Ovary (tissue), 9 donors: ENCODE results near the gene ELK3. TPM values are rescaled to one million over a fixed set of nuclear protein-coding genes. Genes with fewer than 3 reads are reported as not detected.

Experiments
- DNase-seq, 5 donors: peaks; one replicate each; pipeline ENCODE4 v3.0.0-alpha.2; 2019 to 2020
- H3K27ac ChIP-seq, 2 donors: fragments of 200-600 bp; one replicate each; pipeline versions ENCODE4 v1.5.1 to v1.8.0; 2019 to 2022
- H3K27me3 ChIP-seq: fragments of 200-600 bp; one replicate; pipeline ENCODE4 v1.8.0; 2022
- H3K36me3 ChIP-seq: fragments of 200-600 bp; sonication (generic); one replicate; pipeline ENCODE4 v1.5.1; 2019
- H3K4me1 ChIP-seq: one replicate; pipeline ENCODE4 v1.8.1; 2013; ENCODE audit warnings: mild to moderate bottlenecking, moderate library complexity; ENCODE audit not compliant: insufficient read depth
- H3K4me3 ChIP-seq: fragments of 200-600 bp; sonication (generic); one replicate; pipeline ENCODE4 v1.5.1; 2017
- H3K9me3 ChIP-seq, 2 donors: fragments of 200-600 bp in 1 of 2; sonication (generic) in 1 of 2; one replicate each; pipeline versions ENCODE4 v1.5.1 to v1.8.1; 2013 to 2019; ENCODE audit warnings: mild to moderate bottlenecking in 1 of 2, moderate library complexity in 1 of 2
- EP300 ChIP-seq: sonication (generic); formaldehyde crosslinking; IDR thresholded peaks from one replicate; pipeline ENCODE4 v1.6.1; 2017; ENCODE audit warnings: antibody characterized with exemption
- POLR2A ChIP-seq: fragments of 450-650 bp; IDR thresholded peaks from one replicate; pipeline ENCODE4 v1.6.1; 2017; ENCODE audit warnings: antibody characterized with exemption, mild to moderate bottlenecking, moderate library complexity
- WGBS, 3 donors: extraction: QIAGEN DNeasy Blood & Tissue Kit in 1 of 3; methylation state at CpG; one replicate each; pipeline versions ENCODE4 v1.1.5 to v1.1.7; 2013 to 2017; 5-methylcytosine and 5-hydroxymethylcytosine counted together
- intact Hi-C, 4 donors: fragments of 100-400 bp; cut with DNase I; formaldehyde crosslinking; loops; one replicate each; pipeline versions ENCODE4 v1.11.0 to v1.15.1; 2022 to 2023
- polyA plus RNA-seq, 2 donors: library from polyadenylated mRNA; stranded (reverse); fragments of 200-250 nt in 1 of 2; fragments of 350-450 nt in 1 of 2; fragmentation: Illumina TruSeq in 1 of 2; extraction: RNeasy Lipid Tissue Mini Kit (QIAGEN cat#74804) in 1 of 2; gene quantifications; one replicate each; pipeline ENCODE4 v1.2.3, GENCODE V29; 2013 to 2014
- total RNA-seq, 7 donors: library from RNA; depleted of rRNA in 2 of 7; stranded (reverse); fragments of >200 nt in 2 of 7; fragmentation: NEBNext Ultra II Directional in 3 of 7; extraction: Animal tissue kit (Norgen Biotek cat#: 25700) in 3 of 7; gene quantifications; one replicate each; pipeline versions ENCODE4 v1.1.0 to v1.2.4, GENCODE V29; 2016 to 2023
- TF ChIP-seq, protein P1 (sequence below), 3 donors: fragments of 450-650 bp in 2 of 3; fragments of 200-600 bp in 1 of 3; IDR thresholded peaks; one replicate each; pipeline versions ENCODE4 v1.5.1 to v1.8.0; 2016 to 2022; ENCODE audit warnings: antibody characterized with exemption in 3 of 3, mild to moderate bottlenecking in 1 of 3
- donor health status: DM: no; HTN: no; CAD: no; lungs with moderate emphysema.
- donor health status: DM: no; HTN: no; CAD: no.
- donor health status: Bipolar disorder and iron deficiency.
- donor health status: DM: yes; HTN: yes; CAD: no.
- donor health status: DM: no; HTN: no; CAD: no.
- donor health status: DM: yes; HTN: yes; CAD: no.

Gene ELK3
- total and polyA plus RNA-seq, 9 donors = 11.5 to 25.9 (median 15.6) TPM

GRCh38 chr12:96204381-96204780 lies 10.2 kb downstream of the ELK3 start:
- 77 to 84% (median 80%) methylated on average over 5 of the region's 5 CpGs for WGBS, 3 donors
- H3K9me3 ChIP-seq = no peaks in the 10 kb centered on the region
- TF ChIP-seq, protein P1, sequence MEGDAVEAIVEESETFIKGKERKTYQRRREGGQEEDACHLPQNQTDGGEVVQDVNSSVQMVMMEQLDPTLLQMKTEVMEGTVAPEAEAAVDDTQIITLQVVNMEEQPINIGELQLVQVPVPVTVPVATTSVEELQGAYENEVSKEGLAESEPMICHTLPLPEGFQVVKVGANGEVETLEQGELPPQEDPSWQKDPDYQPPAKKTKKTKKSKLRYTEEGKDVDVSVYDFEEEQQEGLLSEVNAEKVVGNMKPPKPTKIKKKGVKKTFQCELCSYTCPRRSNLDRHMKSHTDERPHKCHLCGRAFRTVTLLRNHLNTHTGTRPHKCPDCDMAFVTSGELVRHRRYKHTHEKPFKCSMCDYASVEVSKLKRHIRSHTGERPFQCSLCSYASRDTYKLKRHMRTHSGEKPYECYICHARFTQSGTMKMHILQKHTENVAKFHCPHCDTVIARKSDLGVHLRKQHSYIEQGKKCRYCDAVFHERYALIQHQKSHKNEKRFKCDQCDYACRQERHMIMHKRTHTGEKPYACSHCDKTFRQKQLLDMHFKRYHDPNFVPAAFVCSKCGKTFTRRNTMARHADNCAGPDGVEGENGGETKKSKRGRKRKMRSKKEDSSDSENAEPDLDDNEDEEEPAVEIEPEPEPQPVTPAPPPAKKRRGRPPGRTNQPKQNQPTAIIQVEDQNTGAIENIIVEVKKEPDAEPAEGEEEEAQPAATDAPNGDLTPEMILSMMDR (IDR thresholded peaks at IDR 0.05) = no peak
- TF ChIP-seq POLR2A (no peak), EP300 (no peak)
- intact Hi-C loops = loop anchor here in 1 of 4 donors (10.0 kb wide), 1 partner anchor 310 kb away; no protein-coding TSS in a partner anchor
- H3K4me1 ChIP-seq = no peaks in the 10 kb centered on the region
- H3K36me3 ChIP-seq = no peaks in the 10 kb centered on the region
- H3K27ac ChIP-seq = no peak overlapping the region
- no peak for DNase-seq
- H3K27me3 ChIP-seq = no peaks in the 10 kb centered on the region
- H3K4me3 ChIP-seq = no peak overlapping the region

DNA sequence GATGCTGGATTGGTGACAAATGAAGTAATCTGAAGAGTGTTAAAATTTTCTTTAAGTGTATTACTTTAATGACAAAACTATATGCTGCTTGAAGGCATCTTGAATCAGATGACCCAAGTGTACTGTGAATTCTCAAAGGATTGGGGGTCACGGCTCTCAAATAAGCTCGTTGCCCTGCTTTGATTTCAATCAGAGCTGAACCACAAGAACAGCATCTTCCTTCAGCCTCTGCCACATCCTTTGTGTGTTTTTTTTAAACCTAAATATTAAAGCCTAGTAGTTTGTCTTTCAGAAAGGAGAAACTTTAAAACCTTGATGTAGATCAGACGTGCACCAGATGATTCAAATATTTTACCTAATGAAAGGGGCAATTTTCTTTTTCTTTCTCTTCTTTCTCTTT lies 11.7 kb downstream of the ELK3 start:
- intact Hi-C loops = loop anchor here in 1 of 4 donors (10.0 kb wide), 1 partner anchor 309 kb away; no protein-coding TSS in a partner anchor
- H3K36me3 ChIP-seq = no peaks in the 10 kb centered on the region
- H3K9me3 ChIP-seq = no peaks in the 10 kb centered on the region
- no peak for TF ChIP-seq EP300
- TF ChIP-seq, protein P1 (IDR thresholded peaks at IDR 0.05) = no peak
- TF ChIP-seq POLR2A = no peak
- no peak overlapping the region for H3K27ac ChIP-seq
- H3K27me3 ChIP-seq = no peaks in the 10 kb centered on the region
- H3K4me3 ChIP-seq = no peak overlapping the region
- 81 to 83% (median 82%) methylated on average over 3 of the region's 3 CpGs for WGBS, 3 donors
- H3K4me1 ChIP-seq = no peaks in the 10 kb centered on the region
- DNase-seq = no peak

GRCh38 chr12:96206936-96207662 lies 12.9 kb downstream of the ELK3 start:
- Histone ChIP-seq H3K9me3 (no peaks in the 10 kb centered on the region), H3K4me3 (no peak overlapping the region), H3K36me3 (no peaks in the 10 kb centered on the region), H3K27me3 (no peaks in the 10 kb centered on the region), H3K27ac (no peak overlapping the region), H3K4me1 (peaks cover 1% of the 10 kb centered on the region)
- 85 to 86% (median 86%) methylated on average over 4 of the region's 4 CpGs for WGBS, 3 donors
- no peak for DNase-seq
- TF ChIP-seq EP300 (no peak), POLR2A (no peak)
- TF ChIP-seq, protein P1 (IDR thresholded peaks at IDR 0.05) = no peak
- intact Hi-C loops = loop anchor here in 1 of 4 donors (10.0 kb wide), 1 partner anchor 308 kb away; no protein-coding TSS in a partner anchor

- no peak for DNase-seq
- Histone ChIP-seq H3K27ac (no peak overlapping the region), H3K27me3 (no peaks in the 10 kb centered on the region), H3K4me3 (no peak overlapping the region), H3K9me3 (no peaks in the 10 kb centered on the region), H3K36me3 (no peaks in the 10 kb centered on the region), H3K4me1 (peaks cover 1% of the 10 kb centered on the region)
- WGBS, 3 donors = 55 to 68% (median 60%) methylated on average over 2 of the region's 2 CpGs
- intact Hi-C loops = loop anchor here in 1 of 4 donors (10.0 kb wide), 1 partner anchor 306 kb away; no protein-coding TSS in a partner anchor
- TF ChIP-seq, protein P1 (IDR thresholded peaks at IDR 0.05) = no peak
- no peak for TF ChIP-seq POLR2A
- TF ChIP-seq EP300 = no peak
Measured at GRCh38 chr12:96208346-96208745, 14.2 kb downstream of the ELK3 start.
